GM19468 (cell line): ENCODE data around the gene FAM83G.
A peak's percentile ranks its signal among the peaks of the same experiment; 100 is the strongest.
"Not testable (repeated sequence)": the region's sequence is repeated elsewhere in the genome, so short reads cannot be mapped to it uniquely, and the experiment has no call there.

Experiments used
- ATAC-seq: cut with Tn5 transposase; IDR thresholded peaks from one replicate; pipeline ENCODE4 v1.9.1; 2021; ENCODE audit warnings: mild to moderate bottlenecking, moderate library complexity, moderate number of reproducible peaks; ENCODE audit not compliant: unreplicated experiment; ENCODE audit errors: extremely low read depth

FAM83G gene

GRCh38 chr17:18928628-18929125 lies 75.9 kb downstream of the FAM83G start:
- no peak for ATAC-seq

- ATAC-seq: no peak
These were observed 79.4 kb downstream of the FAM83G start for GRCh38 chr17:18925187-18925586.

- ATAC-seq: not testable (repeated sequence)
These were observed 82.0 kb downstream of the FAM83G start for GRCh38 chr17:18922596-18922995.

- ATAC-seq: peak; percentile 42
These were observed 82.6 kb downstream of the FAM83G start for GRCh38 chr17:18921912-18922451.

GRCh38 chr17:18921485-18921884 lies 83.1 kb downstream of the FAM83G start:
- ATAC-seq: no peak

GRCh38 chr17:18920911-18921441 lies 83.6 kb downstream of the FAM83G start:
- ATAC-seq: no peak

GRCh38 chr17:18919963-18920362 lies 84.6 kb downstream of the FAM83G start:
- no peak for ATAC-seq
